AG04449 (cell line): ENCODE measurements around the gene TMEM174.

Experiments
- CTCF ChIA-PET: fragments of 350-600 bp; formaldehyde crosslinking; extraction: SDS; loops from one replicate; lab custom pipeline; 2021; ENCODE audit warnings: antibody characterized with exemption; lab: Yijun Ruan, JAX
- POLR2A ChIA-PET: fragments of 400-600, 350-600 bp; formaldehyde crosslinking; extraction: SDS; loops from one replicate; lab custom pipeline; 2020; ENCODE audit warnings: antibody characterized with exemption, inconsistent platforms; lab: Yijun Ruan, JAX
- DNase-seq: peaks from one replicate; pipeline ENCODE4 v3.0.0-alpha.2; 2010; ENCODE audit warnings: low read depth, low spot score
- H3K4me3 ChIP-seq: 2 replicates; pipeline ENCODE4 v1.5.1; 2011; ENCODE audit warnings: low read depth, mild to moderate bottlenecking, control low read depth, low read length
- CTCF ChIP-seq: IDR thresholded peaks from one replicate; pipeline ENCODE4 v1.5.1; 2011; ENCODE audit warnings: mild to moderate bottlenecking, moderate library complexity, low read length, control low read depth, inconsistent platforms; ENCODE audit not compliant: insufficient read depth; ENCODE audit errors: missing control alignments

Gene TMEM174

DNA sequence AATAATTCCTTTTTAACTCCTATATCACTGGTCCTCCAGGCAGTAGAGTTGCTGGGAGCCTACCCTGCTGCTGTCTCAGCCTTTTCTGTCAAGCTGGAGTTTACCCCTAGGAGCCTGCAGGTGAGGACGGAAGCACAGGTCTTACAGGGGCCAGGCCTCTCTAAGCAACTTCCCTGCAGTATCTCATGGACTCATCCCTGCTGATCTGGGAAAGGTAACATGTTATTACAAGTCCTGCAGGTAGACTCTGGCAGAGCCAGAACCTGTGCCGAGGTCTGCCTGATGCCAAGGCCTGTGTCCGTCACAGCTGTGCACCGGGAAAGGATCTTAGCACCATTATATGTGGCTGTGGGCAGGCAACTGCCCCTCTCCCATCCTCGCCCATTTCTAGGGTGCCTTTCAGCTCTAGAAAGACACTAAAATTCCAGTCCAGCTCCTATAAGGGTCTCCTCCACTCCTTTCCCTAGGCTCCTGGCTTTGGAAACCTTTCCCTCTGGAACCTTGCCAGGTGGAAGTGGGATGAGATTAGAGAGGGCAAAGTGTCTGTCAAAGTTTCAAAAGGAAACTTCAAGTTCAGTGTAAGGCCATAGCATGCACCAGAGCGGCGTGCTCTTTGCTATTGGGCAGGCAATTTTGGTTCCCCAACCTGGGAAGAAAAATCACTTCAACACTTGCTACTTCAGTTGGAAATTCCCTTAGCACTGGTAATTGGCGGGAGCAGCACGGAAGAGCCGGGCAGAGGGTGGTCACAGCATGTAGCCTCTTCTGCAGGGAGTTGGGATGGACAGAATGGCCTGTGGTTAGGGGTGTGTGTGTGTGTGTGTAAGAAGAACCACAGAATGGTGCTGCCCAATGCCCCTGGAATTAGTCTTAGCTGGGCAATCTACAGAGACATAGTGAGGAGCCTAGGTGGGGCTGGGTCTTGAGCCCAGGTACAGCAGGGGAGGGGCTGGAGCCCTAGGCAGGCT is 35.1 kb upstream of the TMEM174 start:
- POLR2A ChIA-PET, result no interaction called here
- DNase-seq, result no peak
- CTCF ChIA-PET, result interaction anchor here (1.0 to 6.3 kb wide), 7 partner anchors 11 to 79 kb away, joined by 3 to 59 read pairs (median 17); partner anchors contain the start of gene TMEM171
- no peak for TF ChIP-seq CTCF
- H3K4me3 ChIP-seq, result no peak overlapping the region

- DNase-seq, result no peak
- CTCF ChIA-PET, result interaction anchor here (1.2 to 1.5 kb wide), 2 partner anchors 14 to 76 kb away, joined by 3 read pairs; no protein-coding TSS in a partner anchor
- no peak for TF ChIP-seq CTCF
- POLR2A ChIA-PET, result no interaction called here
- no peak overlapping the region for H3K4me3 ChIP-seq
Observed at GRCh38 chr5:73139485-73139884, 33.5 kb upstream of the TMEM174 start.

GRCh38 chr5:73140801-73141200 is 32.2 kb upstream of the TMEM174 start:
- DNase-seq, result no peak
- no peak overlapping the region for H3K4me3 ChIP-seq
- CTCF ChIA-PET, result interaction anchor here (1.2 kb wide), 2 partner anchors 12 to 76 kb away, joined by 3 to 4 read pairs; no protein-coding TSS in a partner anchor
- POLR2A ChIA-PET, result no interaction called here
- TF ChIP-seq CTCF, result no peak

DNA sequence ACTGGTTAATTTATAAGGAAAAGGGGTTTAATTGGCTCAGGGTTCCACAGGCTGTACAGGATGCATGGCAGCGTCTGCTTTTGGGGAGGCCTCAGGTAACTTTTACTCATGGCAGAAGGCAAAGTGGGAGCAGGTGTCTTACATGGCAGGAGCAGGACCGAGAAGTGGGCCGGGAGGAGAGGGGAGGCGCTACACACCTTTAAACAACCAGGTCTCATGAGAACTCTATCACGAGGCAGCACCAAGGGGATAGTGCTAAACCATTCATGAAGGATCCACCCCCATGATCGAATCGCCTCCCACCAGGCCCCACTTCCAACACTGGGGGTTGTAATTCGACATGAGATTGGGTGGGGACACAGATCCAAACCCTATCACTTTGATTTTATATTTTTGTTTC is 31.0 kb upstream of the TMEM174 start:
- TF ChIP-seq CTCF, result no peak
- no peak for DNase-seq
- H3K4me3 ChIP-seq, result no peak overlapping the region
- CTCF ChIA-PET, result interaction anchor here (0.9 kb wide), 1 partner anchor 29 kb away, joined by 3 read pairs; no protein-coding TSS in a partner anchor
- POLR2A ChIA-PET, result no interaction called here

DNA sequence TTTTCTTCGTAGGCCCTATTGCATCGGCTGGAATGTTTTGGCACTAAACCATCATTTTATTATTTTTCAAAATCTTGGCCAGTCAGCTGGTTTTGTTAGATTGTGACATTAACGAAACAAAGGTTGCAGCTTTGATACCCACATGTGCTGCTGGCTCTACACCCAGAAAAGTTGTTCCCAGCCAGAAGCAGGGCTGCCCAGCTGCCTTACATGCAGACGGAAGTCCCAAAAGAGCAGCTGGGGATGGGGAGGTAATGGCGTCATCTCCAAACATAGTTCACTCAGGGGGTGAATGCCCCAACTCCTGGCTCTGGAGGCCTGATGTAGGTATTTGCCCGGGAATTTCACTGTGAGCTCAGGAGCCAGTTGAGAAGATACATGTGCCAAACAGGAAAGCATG is 29.3 kb upstream of the TMEM174 start:
- ChIA-PET POLR2A (no interaction called here), CTCF (interaction anchor here (1.0 to 1.5 kb wide), 5 partner anchors 8 to 74 kb away, joined by 3 to 6 read pairs (median 4); no protein-coding TSS in a partner anchor)
- TF ChIP-seq CTCF, result no peak
- no peak overlapping the region for H3K4me3 ChIP-seq
- no peak for DNase-seq

- H3K4me3 ChIP-seq, result no peak overlapping the region
- ChIA-PET POLR2A (no interaction called here), CTCF (interaction anchor here (0.9 to 3.2 kb wide), 3 partner anchors 14 to 67 kb away, joined by 3 to 17 read pairs (median 3); no protein-coding TSS in a partner anchor)
- no peak for DNase-seq
- no peak for TF ChIP-seq CTCF
Observed at GRCh38 chr5:73149540-73149939, 23.5 kb upstream of the TMEM174 start.
